Activated T-cell treated with anti-CD3 and anti-CD28 coated beads for 24 hours (primary cell): ENCODE results near the gene MAML3.
A peak's percentile ranks its signal among the peaks of the same experiment; 100 is the strongest.

Source experiments
- DNase-seq: peaks from one replicate; pipeline ENCODE4 v3.0.0-alpha.2; 2020; ENCODE audit warnings: low read depth

The MAML3 gene

DNA sequence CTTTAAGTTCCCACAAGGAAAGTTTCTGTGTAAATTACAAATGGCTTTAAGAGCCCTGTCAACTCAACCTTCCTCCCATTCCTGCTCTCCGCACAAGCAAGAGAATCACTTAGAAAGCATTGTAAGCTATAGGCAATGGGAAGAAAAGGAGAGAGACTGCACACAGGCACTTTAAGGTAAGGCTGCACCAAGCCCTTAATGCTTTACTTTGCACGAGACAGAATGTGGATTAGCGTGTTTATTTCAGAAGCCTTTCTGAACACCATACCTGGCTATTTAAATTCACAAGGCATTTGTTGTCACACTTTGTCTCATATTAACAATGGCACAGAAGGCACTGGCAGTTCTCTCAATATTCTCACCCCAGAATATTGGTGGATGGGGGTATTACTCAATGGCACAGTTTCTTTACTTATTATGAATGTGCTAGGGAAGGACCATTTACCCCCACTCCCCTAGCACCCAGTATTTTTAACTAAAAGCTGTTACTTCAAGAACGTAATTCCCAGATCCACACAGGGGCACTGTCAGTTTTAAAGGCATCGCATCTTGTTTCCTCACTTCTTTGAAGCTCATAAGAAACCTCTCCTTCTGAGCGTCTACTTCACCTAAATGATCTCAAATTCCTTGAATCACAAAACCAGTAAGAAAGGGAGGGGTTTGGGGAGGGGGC is 150.0 kb downstream of the MAML3 start:
- DNase-seq: no peak

DNA sequence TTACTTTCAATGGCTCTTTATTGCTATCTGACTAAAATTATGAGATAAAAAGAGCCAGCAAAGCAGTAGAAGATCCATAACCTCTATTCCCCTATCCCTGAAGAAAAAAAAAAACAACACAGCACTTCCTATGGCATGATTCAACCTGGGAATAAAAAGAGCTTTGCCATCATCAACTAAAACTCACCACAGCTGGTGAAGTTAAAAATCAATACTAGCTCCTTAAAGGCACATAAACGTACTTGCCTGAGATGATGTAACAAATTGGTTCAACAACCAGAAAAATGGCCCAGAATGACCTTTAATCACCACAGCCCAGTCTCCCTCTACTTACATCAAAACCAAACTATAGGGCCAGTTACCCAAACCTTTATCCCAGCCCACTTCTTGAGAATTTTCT is 153.8 kb downstream of the MAML3 start:
- no peak for DNase-seq

DNA sequence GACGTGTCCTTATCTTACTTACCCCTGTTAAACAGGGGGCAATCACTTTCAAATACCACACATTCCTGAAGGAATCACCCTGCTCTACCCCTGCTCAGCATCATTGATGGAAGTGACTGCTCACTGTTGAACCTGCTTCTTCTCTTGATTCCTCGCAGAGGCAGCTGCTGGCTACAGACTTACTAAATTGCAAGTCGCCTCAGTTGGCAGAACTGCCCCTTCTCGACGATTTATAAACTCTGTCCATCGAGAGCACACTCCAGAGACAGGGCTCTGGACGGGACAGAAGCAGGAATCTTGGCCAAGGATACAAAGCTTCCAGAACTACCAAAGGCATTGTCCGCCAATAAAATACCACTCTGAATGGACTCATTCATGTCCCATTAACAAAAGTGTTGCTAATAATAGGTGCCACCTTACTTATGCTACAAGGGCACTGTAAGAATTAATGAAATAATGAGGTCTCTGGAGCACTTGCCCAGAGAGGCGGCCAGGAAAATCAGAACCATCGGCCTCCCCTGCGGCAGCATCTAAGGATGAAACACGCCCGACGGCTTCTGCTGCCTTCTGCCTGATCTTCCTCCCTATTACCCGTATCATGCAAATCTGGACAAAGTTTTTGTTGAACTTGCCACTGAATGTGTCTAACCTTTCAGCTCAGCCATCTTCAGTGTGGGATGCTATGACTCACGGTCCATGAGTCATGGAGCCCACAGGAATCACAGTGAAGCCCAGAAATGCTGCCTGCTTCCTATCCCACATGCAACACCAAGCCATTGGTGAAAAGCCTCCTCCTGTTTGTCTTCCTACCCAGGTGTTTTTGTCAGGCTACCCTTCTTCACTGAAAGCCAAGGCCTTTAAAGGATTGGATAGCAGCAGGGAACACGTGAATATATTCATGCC is 164.9 kb downstream of the MAML3 start:
- DNase-seq: peak; percentile 45

DNA sequence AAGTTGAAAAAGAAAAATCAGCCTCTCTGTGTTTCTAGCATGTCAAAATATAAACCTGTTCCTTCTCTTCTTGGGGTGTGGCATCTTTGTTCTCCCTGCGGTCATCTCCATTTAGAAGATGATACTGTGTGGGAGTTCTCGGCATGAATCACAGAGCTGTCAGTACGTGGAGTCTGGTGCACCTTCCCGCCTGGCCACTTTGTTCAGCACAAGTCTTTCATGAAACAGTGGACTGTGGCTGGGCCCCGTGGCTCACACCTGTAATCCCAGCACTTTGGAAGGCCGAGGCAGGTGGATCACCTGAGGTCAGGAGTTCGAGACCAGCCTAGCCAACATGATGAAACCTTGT is 166.5 kb downstream of the MAML3 start:
- DNase-seq: no peak

DNA sequence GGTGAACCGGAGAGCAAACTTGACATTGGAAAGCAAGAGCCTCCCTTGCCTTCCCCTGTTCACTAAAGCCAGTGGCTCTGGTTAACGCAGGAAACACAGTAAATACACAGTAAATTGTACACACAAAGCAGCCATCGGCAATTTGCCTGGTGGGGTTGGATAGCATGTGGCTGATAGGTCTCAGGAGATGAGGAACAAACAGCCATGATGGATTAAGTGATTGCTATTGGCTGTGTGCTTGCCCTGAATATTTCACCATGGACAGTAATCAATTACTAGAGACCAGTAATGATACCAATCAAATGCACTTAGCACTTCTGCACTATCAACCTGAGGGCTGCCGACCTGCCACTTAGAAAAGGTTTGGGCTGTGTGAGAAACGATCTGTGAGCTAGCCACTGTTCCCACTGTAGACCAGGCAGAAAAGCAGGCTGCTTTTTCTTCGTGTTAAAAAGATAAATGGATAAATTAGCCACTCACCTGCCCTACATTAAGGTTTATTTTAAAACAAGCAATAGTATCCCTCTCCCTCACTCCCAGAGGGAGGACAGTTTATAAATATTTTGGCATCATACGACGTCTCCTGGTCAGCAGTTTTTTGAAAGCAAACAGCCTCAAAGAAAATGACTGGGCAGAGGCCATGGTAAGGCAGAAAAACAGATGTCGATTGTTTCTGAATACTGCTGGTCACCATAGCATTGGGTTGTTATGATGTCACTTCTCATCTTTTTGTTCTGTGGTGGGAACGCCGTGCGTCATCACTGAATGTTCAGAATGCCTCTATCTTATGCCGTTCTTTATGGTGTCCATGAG is 167.1 kb downstream of the MAML3 start:
- no peak for DNase-seq

DNA sequence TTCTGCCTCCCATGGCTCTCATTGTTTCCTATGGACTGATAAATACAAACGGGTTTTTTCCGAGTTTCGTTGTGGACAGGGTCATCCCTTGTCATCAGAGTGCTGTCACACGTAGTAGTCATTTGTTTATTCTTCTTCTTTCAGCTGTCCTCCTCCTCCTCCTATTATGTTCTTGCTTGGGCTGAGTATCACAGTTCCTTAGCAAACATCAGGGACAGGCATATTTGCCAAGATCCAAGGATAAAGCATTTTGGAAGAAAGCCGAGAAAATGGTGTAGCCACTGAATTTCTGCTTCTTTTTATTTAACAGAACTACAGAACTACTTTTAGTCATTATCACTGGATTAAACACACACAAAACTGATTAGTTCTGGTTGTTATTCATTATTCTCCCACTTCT is 167.9 kb downstream of the MAML3 start:
- no peak for DNase-seq

DNA sequence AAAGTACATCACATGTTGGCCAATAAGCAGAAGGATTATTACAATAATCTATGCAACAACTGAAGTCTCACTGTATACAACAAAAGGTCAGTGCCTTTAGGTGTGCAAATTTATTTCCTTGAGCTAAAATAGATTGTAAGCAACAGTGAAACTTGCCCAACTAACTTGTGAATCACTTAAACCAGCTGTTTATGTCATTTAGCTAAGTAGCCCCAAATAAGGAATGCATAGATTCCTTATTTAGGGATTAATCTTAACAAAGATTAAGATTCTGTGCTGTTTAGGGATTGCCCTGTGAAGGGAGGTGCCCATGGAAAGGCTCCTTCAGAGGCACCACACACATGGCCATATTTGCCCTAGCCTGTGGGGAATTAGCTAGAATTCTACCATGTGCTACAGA is 168.6 kb downstream of the MAML3 start:
- DNase-seq: no peak

DNA sequence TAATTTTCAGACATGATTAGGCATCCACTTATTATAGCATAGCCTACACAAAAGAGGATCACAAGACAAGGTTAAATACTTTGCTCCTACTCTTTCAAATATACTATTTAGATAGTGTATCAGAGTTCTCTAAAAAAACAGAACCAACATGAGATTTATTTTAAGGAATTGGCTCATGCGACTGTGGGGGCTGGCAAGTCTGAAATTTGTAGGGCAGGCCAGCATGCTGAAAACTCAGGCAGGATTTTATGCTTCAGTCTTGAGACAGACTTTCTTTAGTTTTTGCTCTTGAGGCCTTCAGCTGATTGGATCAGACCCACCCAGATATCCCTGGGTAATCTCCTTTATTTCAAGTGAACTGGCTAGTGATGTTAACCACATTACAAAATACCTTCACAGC is 169.5 kb downstream of the MAML3 start:
- DNase-seq: no peak

DNA sequence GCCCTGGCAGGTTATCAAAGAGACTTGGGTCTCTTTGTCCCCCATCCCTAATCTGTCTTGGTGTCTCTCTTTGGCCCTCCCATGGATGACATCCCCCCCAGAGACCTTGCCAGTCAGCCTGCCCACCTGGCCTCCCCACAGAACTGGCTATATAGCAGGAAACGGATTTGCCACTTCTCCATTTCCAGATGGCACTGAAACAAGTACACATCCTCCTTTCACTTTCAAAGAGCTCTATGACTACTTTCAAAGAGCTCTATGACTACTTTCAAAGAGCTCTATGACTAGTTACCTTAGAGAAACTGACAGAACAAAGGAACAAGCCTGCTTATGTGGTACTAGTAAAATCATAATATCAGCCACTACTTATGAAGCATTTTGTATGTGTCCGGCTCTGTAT is 175.3 kb downstream of the MAML3 start:
- DNase-seq: no peak

DNA sequence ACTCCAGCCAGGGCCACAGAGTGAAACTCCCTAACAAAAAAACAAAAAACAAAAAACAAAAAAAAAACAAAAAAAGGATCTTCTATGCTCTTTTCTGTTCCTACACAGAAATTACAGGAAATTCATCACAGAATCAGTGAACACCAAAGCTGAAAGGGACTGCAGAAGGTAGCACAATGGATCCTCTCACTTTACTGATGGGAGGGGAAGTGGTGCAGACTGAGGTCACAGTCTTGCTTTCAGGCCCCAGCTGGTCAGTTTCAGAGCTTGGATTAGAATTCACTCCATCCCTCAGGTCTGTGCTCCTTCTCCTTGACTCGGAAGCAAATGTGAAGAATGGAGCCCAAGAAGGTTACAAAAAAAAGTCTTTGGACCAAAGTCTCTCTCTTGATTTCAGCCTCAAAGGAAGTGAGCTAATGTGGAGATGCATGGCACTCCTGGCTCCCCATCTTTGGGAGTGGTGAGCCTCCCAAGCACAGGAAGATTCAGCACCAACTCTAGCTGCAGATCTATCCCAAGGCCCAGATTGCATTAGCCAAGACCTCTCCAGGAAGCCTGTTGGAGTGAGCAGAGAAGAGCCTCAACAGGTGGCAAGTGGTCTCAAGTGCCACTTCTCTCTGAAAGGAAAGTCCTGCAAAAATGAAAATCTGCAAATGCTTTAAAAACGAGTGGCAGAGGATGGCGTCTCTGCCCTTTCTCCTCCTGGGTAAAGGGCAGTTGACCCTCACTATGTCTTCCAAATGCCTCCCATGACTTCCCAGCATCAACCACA is 176.0 kb downstream of the MAML3 start:
- DNase-seq: no peak

DNA sequence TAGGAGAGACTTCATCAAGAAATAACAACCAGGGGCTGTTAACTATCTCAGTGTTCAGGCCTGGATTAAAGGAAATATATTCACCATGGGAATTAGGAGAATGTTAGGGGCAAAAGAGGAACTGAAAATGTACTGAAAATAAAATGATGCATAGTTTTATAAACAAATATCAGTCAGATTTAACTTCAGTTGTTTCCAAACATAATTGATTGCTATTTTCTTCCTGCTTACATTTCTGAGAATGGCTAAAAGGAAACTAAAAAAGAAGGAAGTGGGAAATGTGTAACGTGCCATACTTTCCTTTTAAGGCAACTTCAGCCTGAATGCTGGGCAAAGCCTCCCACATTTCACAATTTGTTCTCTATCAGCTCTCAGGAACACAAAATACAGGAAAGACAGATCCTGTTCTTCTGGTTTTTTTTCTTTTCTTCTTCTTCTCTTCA is 178.1 kb downstream of the MAML3 start:
- no peak for DNase-seq

DNA sequence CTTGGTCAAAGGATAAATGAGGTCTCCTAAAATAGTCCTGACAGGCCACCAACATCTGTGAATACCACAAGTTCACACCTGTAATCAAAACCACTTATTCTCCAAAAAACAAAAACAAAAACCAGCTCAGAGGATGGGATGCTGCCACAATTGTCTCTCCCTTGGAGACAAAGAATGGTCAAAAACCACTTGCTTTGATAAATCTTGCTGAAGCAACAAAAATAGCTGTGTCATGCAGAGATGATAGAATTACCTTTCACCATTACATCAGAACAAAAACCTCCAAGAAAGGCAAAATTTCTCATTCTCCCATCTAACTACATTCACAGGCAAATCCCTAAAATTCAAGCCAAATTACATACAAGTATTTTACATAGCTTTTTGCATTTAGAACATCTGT is 180.4 kb downstream of the MAML3 start:
- no peak for DNase-seq

DNA sequence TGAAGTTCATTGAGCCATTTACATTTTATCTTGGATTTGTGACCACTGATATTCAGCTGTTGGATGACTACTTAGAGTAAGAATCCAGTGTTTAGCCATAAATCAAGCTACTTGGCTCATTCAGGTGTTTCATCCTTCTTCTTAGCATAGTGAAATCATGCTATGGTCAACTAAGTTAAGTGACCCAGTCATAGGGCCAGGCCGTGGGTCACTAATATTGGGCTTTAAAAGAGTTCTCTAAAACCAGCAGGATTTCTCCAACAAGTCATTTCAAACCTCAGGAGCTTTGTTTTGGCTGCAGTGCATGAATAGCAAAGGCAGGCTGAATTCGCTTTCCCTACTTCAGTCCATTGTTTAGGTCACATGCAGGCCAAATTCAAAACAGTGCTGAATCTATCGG is 181.0 kb downstream of the MAML3 start:
- no peak for DNase-seq

DNA sequence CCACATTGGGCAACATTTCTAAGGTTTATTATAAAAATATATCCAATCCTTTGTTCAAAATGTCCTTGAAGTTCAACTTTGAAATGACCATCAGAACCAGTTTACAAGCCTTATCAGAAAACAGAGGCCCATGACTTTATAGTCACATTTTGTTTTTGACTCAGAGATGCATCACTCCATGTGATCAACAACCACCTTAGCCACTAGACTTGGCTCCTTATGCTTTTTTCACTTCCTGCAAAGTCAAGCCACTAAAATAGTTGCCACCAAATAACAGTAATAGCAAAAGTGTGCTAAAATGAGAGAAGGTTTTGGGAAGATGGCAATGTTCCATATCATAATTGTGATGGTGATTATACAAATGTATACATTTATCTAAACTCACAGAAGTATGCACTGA is 181.7 kb downstream of the MAML3 start:
- DNase-seq: no peak

DNA sequence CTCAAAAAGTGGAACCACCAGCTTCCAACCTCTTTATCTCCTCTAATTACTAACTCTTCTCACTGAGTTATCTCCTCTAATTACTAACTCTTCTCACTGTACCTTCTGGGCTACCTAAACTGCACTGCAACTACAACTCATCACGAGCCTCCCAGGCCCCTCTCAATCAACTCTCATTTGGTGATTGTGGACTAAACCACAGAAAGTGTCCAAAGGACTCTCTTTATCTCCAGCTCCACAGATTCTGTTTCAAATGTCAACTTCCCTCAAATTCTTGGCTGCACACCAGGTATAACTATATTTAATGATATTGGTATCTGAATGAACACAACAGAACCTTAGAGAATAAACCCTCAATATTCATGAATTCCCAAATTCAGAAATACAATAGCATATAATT is 182.9 kb downstream of the MAML3 start:
- no peak for DNase-seq

DNA sequence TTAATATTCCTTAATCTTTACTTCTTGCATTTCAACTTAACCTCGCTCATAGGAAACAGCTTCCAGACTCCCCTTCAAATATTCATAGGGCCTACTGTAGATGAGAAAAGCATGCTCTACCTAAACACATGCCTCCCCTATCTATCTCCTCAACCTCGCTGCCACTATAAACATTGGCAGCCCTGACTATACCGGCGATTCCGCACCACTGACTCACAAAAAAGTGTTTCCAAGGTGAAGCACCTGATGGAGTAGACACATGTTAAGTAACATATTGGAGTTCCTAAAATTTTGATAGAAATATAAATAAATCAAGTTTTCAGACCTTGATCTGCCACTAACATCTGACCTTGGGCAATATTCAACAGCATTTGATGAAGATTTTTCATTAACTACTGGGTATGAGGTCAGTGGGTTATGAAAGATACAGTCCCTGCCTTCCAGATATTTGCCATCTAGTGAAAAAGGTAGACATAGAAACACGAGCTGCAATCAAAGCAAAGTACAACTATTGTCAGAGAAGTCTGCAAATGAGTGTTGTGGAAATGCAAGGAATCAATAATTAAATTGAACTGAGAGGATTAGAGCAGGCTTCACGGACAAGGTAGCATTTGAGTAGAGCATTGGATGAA is 184.2 kb downstream of the MAML3 start:
- no peak for DNase-seq

DNA sequence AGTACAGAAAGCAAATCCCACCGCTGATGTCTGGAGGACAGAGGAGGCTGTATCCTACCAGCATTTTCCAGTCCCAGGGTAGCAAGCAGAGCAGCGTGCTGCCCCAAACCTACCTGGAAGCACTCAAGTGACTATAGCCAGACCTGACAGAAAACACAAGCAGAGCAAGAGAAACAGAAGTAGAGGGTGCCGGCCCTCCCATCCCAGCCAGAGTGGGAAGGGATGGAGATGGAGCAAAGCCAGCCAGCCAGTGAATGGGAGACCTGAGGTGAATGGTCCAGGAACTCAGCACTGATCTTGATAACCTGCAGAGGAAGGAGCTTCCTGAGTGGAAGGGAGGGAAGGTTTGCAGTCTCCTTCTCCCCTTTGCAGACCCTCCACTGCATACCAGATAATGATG is 185.2 kb downstream of the MAML3 start:
- no peak for DNase-seq

DNA sequence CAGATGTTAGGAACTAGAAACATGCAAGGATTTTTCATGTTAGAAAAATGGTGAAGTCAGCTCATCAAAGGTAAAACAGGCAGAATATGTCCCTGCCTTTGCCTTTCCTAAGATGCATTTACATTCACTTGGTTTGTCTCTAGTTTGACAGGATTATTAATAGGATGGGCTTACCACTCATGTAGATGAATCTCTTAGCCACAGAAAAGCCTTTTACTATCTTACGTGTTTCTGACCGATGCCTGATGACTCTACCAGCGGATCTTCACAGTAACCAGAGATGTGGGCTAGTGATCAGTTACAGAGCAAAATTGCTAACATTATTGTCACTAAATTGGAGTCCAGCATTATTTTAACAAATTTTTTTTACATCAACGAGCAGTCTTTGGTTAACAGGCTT is 187.6 kb downstream of the MAML3 start:
- DNase-seq: no peak

DNA sequence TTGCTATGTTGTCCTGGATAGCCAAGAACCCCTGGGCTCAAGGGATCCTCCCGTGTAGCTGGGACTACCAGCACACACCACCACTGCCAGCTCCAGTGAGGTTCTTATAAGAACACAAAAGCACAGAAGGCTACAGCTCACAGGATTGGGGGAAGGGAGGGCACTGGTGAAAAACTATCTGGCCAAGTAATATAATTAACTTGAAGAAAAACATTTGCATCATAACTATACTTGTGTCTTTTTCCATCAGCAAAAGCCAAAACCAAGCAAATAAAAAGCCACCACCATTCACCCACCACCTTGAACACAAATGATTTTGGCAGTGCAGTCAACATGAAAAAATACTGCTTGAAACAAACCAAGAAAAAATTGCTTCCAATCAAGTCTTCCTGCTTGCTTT is 188.2 kb downstream of the MAML3 start:
- DNase-seq: no peak

DNA sequence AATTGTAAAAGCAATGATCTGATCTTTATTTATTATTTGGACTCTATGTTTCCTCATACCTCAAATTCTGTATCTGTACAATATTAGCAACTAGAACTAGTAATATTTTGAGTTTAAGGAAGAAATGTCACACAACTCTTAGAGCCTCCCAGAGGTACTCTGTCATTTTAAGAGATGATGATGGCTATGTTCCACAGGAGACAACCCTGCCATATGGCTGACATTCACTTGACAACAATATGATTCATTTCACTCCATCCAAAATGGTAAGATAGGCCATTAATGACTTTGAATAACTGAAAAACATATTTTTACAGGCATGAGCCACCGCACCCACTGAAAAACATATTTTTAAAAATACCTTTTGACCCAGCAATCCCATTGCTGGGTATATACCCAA is 190.3 kb downstream of the MAML3 start:
- DNase-seq: no peak

DNA sequence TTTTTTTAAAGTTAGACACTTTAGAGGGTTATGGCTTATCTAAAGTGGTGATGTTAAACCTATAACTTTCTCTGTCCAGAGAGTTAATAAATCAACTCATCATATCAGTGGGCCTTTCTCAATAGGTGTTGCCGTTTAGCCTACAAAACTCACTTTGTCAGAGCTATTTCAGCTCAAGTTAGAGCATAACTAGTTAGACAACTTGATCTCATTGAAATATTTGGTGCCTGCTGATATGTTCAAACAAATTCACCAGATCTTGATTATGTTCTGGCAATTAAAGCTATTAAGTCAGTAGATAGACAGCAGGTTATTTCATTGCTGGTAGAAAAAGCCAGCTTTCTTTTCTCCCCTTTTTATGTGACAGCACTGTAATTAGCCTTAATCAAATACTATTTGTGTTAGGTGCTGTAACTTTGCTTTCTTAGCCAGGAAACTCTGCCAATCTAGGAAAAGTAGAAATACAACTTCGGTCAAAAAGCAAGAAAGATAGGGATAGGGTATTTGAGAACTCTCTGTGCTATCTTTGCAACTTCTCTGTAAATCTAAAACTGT is 191.8 kb downstream of the MAML3 start:
- no peak for DNase-seq
